K562 (cell line): ENCODE data around the gene DUSP19. TPM values are rescaled to one million over a fixed set of nuclear protein-coding genes. Genes with fewer than 3 reads are reported as not detected.

Source experiments
- ATAC-seq: fragments of 200-7000 bp; cut with Tn5 transposase; 3 replicates; pipeline ENCODE4 v1.9.1; 2020; ENCODE audit warnings: moderate library complexity
- BruUV-seq: library from RNA; stranded (reverse); fragments of 400-500 nt; replicated peaks from 2 replicates; lab custom pipeline; 2021; lab: Mats Ljungman, UMichigan
- CTCF ChIA-PET: fragments of 300-600 bp; formaldehyde crosslinking; extraction: SDS; loops from one replicate; lab custom pipeline; 2021; ENCODE audit warnings: low intra/inter-chr PET ratio; lab: Yijun Ruan, JAX
- POLR2A ChIA-PET: fragments of 300-600, 350-650 bp; sonication (Branson Sonifier 250); formaldehyde crosslinking; extraction: SDS; loops from one replicate; lab custom pipeline; 2021; ENCODE audit warnings: antibody characterized with exemption, inconsistent platforms; lab: Yijun Ruan, JAX
- DNase-seq, 4 experiments: peaks; one replicate each; pipeline versions ENCODE4 v3.0.0 to v3.0.0-alpha.2; 2011 to 2018; ENCODE audit warnings: low spot score in 3 of 4, mixed read lengths in 3 of 4; ENCODE audit errors: extremely low read depth in 1 of 4
- FAIRE-seq: peaks from 2 replicates; lab custom pipeline; 2011; peaks lifted over from hg19 to GRCh38; lab: Jason Lieb, UNC
- H2AFZ ChIP-seq: 2 replicates; pipeline ENCODE4 v1.6.0; 2011; ENCODE audit warnings: low read depth, low read length, control low read depth, inconsistent platforms
- H3K27ac ChIP-seq: fragments of 200-600 bp; 3 replicates; pipeline ENCODE4 v1.8.0; 2011; ENCODE audit warnings: low read depth, mild to moderate bottlenecking, control low read depth, inconsistent platforms, low read length, moderate library complexity, mixed read lengths; ENCODE audit errors: extremely low read depth
- H3K27me3 ChIP-seq, 2 experiments: fragments of 300-600 bp in 1 of 2; 2 replicates in 1 of 2; 3 replicates in 1 of 2; pipeline versions ENCODE4 v1.6.0 to v1.8.0; 2011; ENCODE audit warnings: inconsistent platforms in 2 of 2, low read length in 2 of 2, mild to moderate bottlenecking in 1 of 2, mixed read lengths in 1 of 2, moderate library complexity in 1 of 2; ENCODE audit not compliant: control insufficient read depth in 2 of 2, insufficient read depth in 2 of 2
- H3K36me3 ChIP-seq: fragments of 300-600 bp; 3 replicates; pipeline ENCODE4 v1.8.0; 2011; ENCODE audit warnings: mild to moderate bottlenecking, low read length, inconsistent platforms; ENCODE audit not compliant: control insufficient read depth, insufficient read depth
- H3K4me1 ChIP-seq, 2 experiments: fragments of 200-600 bp in 1 of 2; replicated peaks in 1 of 2; 2 replicates in 1 of 2; 3 replicates in 1 of 2; pipeline versions ENCODE4 v1.5.1 to v1.8.0; 2011; ENCODE audit warnings: inconsistent platforms in 2 of 2, low read length in 2 of 2, mild to moderate bottlenecking in 1 of 2, mixed read lengths in 1 of 2, moderate library complexity in 1 of 2; ENCODE audit not compliant: control insufficient read depth in 2 of 2, insufficient read depth in 2 of 2
- H3K4me2 ChIP-seq: 2 replicates; pipeline ENCODE4 v1.6.1; 2011; ENCODE audit warnings: low read length, control low read depth, inconsistent platforms, mixed read lengths; ENCODE audit not compliant: insufficient read depth
- H3K4me3 ChIP-seq: fragments of 200-600 bp; sonication (generic), shearing (Covaris generic); 2 replicates; pipeline ENCODE4 v1.5.1; 2016; ENCODE audit warnings: control low read depth, inconsistent platforms
- H3K79me2 ChIP-seq: fragments of 200-600 bp; 3 replicates; pipeline ENCODE4 v1.8.0; 2011; ENCODE audit warnings: low read length, inconsistent platforms; ENCODE audit not compliant: control insufficient read depth, insufficient read depth
- H3K9ac ChIP-seq, 2 experiments: 2 replicates each; pipeline versions ENCODE4 v1.6.0 to v1.6.1; 2011; ENCODE audit warnings: low read depth in 2 of 2, low read length in 2 of 2, control low read depth in 1 of 2, inconsistent platforms in 1 of 2, mild to moderate bottlenecking in 1 of 2, mixed read lengths in 1 of 2; ENCODE audit not compliant: insufficient read depth in 1 of 2
- H3K9me1 ChIP-seq: one replicate; pipeline ENCODE4 v1.6.0; 2011; ENCODE audit warnings: inconsistent platforms, mild to moderate bottlenecking, low read length, moderate library complexity; ENCODE audit not compliant: control insufficient read depth, insufficient read depth
- H3K9me3 ChIP-seq: replicated peaks from 2 replicates; pipeline ENCODE4 v1.5.1; 2011; ENCODE audit warnings: low read depth, low read length, inconsistent platforms; ENCODE audit not compliant: control insufficient read depth, insufficient read depth
- H4K20me1 ChIP-seq: replicated peaks from 2 replicates; pipeline ENCODE4 v1.6.1; 2011; ENCODE audit warnings: low read length, inconsistent platforms, mixed read lengths; ENCODE audit not compliant: control insufficient read depth, insufficient read depth
- ASH1L ChIP-seq: fragments of 450-650 bp; IDR thresholded peaks from 2 replicates; pipeline ENCODE4 v1.6.1; 2018; ENCODE audit warnings: borderline replicate concordance, mild to moderate bottlenecking, low read depth; ENCODE audit not compliant: partially characterized antibody
- HDAC1 ChIP-seq, 2 experiments: fragments of 450-650 bp; IDR thresholded peaks; 2 replicates each; pipeline ENCODE4 v1.6.1; 2016 to 2017; ENCODE audit warnings: inconsistent platforms in 1 of 2, mild to moderate bottlenecking in 1 of 2, moderate library complexity in 1 of 2
- KAT7 ChIP-seq: sonication (generic); formaldehyde crosslinking; IDR thresholded peaks from 2 replicates; pipeline ENCODE4 v1.8.0; 2022; ENCODE audit warnings: missing genetic modification reagents, mild to moderate bottlenecking, borderline replicate concordance
- PURB ChIP-seq: sonication (generic); formaldehyde crosslinking; IDR thresholded peaks from 2 replicates; pipeline ENCODE4 v1.9.0; 2021; ENCODE audit warnings: low read depth, mild to moderate bottlenecking, missing genetic modification reagents
- RFX1 ChIP-seq: fragments of 450-650 bp; IDR thresholded peaks from 2 replicates; pipeline ENCODE4 v1.6.1; 2016; ENCODE audit warnings: mild to moderate bottlenecking, moderate library complexity
- RREB1 ChIP-seq: fragments of 250-450 bp; sonication (Bioruptor Pico); IDR thresholded peaks from 2 replicates; pipeline ENCODE4 v1.4.0; 2020
- ZNF318 ChIP-seq, 2 experiments: fragments of 450-650 bp; IDR thresholded peaks; 2 replicates each; pipeline ENCODE4 v1.6.1; 2016; ENCODE audit warnings: mild to moderate bottlenecking in 2 of 2, borderline replicate concordance in 1 of 2, low read depth in 1 of 2, moderate library complexity in 1 of 2
- WGBS: fragments of 100-300 bp; shearing (Covaris generic); methylation state at CpG from one replicate; pipeline ENCODE4 v1.1.6; 2016; ENCODE audit warnings: low coverage, mixed read lengths; ENCODE audit not compliant: insufficient coverage; ENCODE audit errors: missing lambda C conversion rate; 5-methylcytosine and 5-hydroxymethylcytosine counted together
- in situ Hi-C: fragments of 300-500 bp; cut with MboI; formaldehyde crosslinking; loops from 4 replicates; pipeline ENCODE4 v1.15.0; 2018; ENCODE audit warnings: inconsistent platforms, mixed read lengths
- intact Hi-C: fragments of 100-400 bp; cut with micrococcal nuclease; formaldehyde crosslinking; loops from 2 replicates; pipeline ENCODE4 v1.14.2; 2022
- polyA plus RNA-seq, 8 experiments: library from polyadenylated mRNA; depleted of rRNA in 4 of 8; stranded (reverse) in 5 of 8; unstranded in 3 of 8; fragments of >200 nt; fragmentation: Nextera tagmentation in 2 of 8; fragmentation: Illumina TruSeq in 1 of 8; extraction: Ambion mirVana in 2 of 8; extraction: Trizol in 1 of 8; gene quantifications; 2 replicates each; pipeline versions ENCODE4 v1.2.1 to v1.2.3, GENCODE V29; 2011 to 2014; ENCODE audit warnings: inconsistent platforms in 1 of 8, missing spikeins in 1 of 8
- total RNA-seq, 7 experiments: library from RNA; depleted of rRNA in 6 of 7; stranded (reverse); fragments of >200 nt in 6 of 7; fragmentation: Illumina TruSeq in 2 of 7; extraction: Trizol in 2 of 7; gene quantifications; 2 replicates each; pipeline versions ENCODE4 v1.2.1 to v1.2.3, GENCODE V29; 2011 to 2021; ENCODE audit warnings: low replicate concordance in 1 of 7

DUSP19 gene
- total and polyA plus RNA-seq, 9 of the 15 experiments (the other 6 are each of a cell fraction or from before 2014, with no cell fraction given), result 1.6 to 6.3 (median 3.1) TPM

- peaks cover 57% of the 10 kb centered on the region for H3K79me2 ChIP-seq
- H3K27ac ChIP-seq, result peak overlapping the region; percentile 89
- ChIA-PET POLR2A (interaction anchor here (0.9 to 4.3 kb wide), 7 partner anchors 11 to 115 kb away, joined by 3 to 31 read pairs (median 5); no protein-coding TSS in a partner anchor), CTCF (no interaction called here)
- peak overlapping the region; percentile 91 for H3K4me2 ChIP-seq
- H2AFZ ChIP-seq, result peak overlapping the region; percentile 97
- in situ Hi-C loops, result no loop called here
- WGBS, result 0% methylated on average over 10 of the region's 10 CpGs
- no peaks in the 10 kb centered on the region for H3K9me1 ChIP-seq
- H3K9ac ChIP-seq, result peak overlapping the region; percentile 88 to 98
- intact Hi-C loops, result loop anchor here (1.0 to 2.0 kb wide), 2 partner anchors 47 to 88 kb away; partner anchors contain the start of gene DUSP19
- H4K20me1 ChIP-seq, result no peaks in the 10 kb centered on the region; the same call in 1 of the 2 replicates
- no peaks in the 10 kb centered on the region for H3K27me3 ChIP-seq
- no peak for ATAC-seq
- no peak for FAIRE-seq
- no TSS peak for BruUV-seq
- H3K36me3 ChIP-seq, result peaks cover 19% of the 10 kb centered on the region
- no peak for DNase-seq
- H3K4me3 ChIP-seq, result peak overlapping the region; percentile 54
- no peaks in the 10 kb centered on the region for H3K9me3 ChIP-seq
- H3K4me1 ChIP-seq, result peaks cover 6 to 9% of the 10 kb centered on the region in 2 experiments; a peak in 2 of 5 replicates
- TF ChIP-seq KAT7 (CRISPR knock-in tag) (0 out of 2 replicates have a peak, but pooled peaks have one; percentile 7), RFX1 (no peak), PURB (no peak), HDAC1 (IDR thresholded peaks at IDR 0.05) (peak; percentile 9 to 71; a peak in 2 of 4 replicates), RREB1 (CRISPR knock-in tag) (no peak; the same call in 1 of the 2 replicates), ASH1L (peak; percentile 37), ZNF318 (IDR thresholded peaks at IDR 0.05; ENCODE audit: borderline replicate concordance in 1 of 2, low read depth in 1 of 2) (0 out of 4 replicates have a peak, but pooled peaks of 1 of the 2 experiments have one; percentile 5)
Measured at GRCh38 chr2:183124957-183125255, 46.4 kb downstream of the DUSP19 start.
